Measurements from ENCODE around the gene TAF4B.

GRCh38 chr18:26386002-26386401 lies 159.8 kb downstream of the TAF4B start:
- no peak for TF ChIP-seq CTCF (IDR thresholded peaks at IDR 0.05; ENCODE audit: insufficient read depth, low read depth, low read length)
- TF ChIP-seq EZH2 (IDR thresholded peaks at IDR 0.05; ENCODE audit: insufficient read depth, low read length): no peak
